ENCODE measurements around the gene CD180.

Gene CD180

DNA sequence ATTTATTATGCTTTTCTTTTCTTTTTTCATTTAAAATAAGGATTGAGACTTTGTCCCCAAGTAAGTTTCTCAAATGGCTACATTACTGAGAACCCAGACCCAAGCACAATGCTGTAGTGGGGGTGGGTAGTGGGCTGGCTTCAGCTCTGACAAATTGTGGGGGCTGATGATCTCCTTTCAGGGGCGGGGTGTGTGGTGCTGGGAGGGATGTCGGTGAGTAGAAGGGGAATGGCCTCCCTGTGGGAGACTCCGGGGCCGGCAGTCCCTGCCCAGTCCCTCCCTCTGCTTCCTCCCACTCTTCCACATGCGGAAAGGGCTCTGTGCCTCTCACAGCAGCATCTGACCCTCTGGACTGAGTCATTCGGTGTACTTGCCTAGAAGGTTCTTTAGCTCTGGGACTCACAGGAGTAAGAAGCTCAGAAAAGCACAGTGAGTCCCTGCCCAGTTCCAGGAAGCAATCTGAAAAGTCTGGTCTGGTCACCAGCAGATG is 14.3 kb downstream of the CD180 start:
- no peak for TF ChIP-seq REST (IDR thresholded peaks at IDR 0.05; ENCODE audit: insufficient read depth in 1 of 2, low read depth in 2 of 2, low read length in 2 of 2)

DNA sequence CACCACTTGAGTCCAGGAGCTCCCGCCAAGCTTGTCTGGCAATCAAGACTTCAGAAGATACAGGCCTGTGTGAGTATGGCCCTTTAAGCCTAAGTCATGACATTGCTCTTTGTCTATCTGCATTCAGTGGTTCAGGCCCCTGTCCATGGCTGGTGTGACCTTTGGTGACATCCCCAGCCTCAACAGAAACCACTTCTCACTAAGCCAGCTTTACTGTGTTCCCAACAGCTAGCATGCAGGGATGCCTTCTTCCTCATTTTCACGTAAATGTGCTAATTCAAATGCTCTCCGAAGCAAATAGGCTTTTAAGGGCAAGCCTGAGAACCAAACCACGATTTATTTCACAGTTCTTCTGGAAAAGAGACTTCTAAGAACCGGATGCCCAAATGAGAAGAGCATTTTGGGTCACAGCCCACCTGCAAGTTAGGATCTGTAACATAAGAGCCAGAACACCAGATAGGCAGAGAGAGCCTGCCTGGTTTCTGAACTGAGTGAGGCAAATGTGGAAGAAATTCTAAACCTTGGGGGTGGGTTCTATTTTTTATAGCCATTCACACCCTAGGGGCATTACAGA is 14.9 kb downstream of the CD180 start:
- TF ChIP-seq TAF1 (IDR thresholded peaks at IDR 0.05; ENCODE audit: borderline replicate concordance, insufficient read depth, low read length) (no peak), POLR2AphosphoS5 (IDR thresholded peaks at IDR 0.05; ENCODE audit: low read depth, low read length) (no peak), REST (IDR thresholded peaks at IDR 0.05; ENCODE audit: insufficient read depth in 1 of 2, low read depth in 2 of 2, low read length in 2 of 2) (no peak), SIN3A (IDR thresholded peaks at IDR 0.05; ENCODE audit: borderline replicate concordance, insufficient read depth, low read length) (no peak), FOXP2 (optimal IDR thresholded peaks at IDR 0.05; ENCODE audit: borderline replicate concordance, extremely low read depth, extremely low read length, insufficient read depth) (no peak)

DNA sequence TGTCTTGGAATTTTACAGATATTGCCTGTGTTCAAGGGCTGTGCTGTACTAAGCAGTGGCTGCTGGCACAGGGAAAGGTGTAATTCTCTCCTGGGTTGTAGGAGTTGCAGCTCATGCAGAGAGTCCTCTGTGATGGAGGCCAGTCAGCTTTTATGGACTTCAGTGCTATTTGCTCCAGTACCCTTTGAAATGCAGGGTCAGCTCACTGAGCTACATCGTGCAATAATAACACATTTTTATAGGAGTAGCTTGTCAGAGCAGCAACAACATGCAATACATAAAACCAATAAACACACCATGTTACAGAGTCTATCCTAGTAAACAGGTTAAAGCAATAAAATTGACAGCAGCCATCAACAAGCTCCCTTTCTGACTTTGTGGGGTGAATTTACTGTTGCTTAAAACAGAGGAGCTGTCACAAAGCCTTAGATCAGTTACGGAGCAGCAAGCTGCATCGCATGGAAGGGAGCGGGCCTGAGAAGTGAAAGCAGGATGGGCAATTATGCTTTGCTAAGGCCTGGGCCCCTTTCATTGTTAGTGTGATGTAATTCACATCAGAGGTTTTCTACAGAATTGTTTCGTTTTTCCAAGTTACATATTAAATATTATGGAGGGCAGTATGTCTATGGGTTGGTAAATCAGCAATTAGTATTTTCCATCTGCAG is 16.8 kb downstream of the CD180 start:
- TF ChIP-seq SIN3A (IDR thresholded peaks at IDR 0.05; ENCODE audit: borderline replicate concordance, insufficient read depth, low read length): no peak

GRCh38 chr5:67178966-67179365 is 17.6 kb downstream of the CD180 start:
- no peak for TF ChIP-seq SIN3A (IDR thresholded peaks at IDR 0.05; ENCODE audit: borderline replicate concordance, insufficient read depth, low read length)
- TF ChIP-seq REST (IDR thresholded peaks at IDR 0.05; ENCODE audit: insufficient read depth in 1 of 2, low read depth in 2 of 2, low read length in 2 of 2): no peak
- no peak for TF ChIP-seq TAF1 (IDR thresholded peaks at IDR 0.05; ENCODE audit: borderline replicate concordance, insufficient read depth, low read length)
- no peak for TF ChIP-seq POLR2AphosphoS5 (IDR thresholded peaks at IDR 0.05; ENCODE audit: low read depth, low read length)
- TF ChIP-seq FOXP2 (optimal IDR thresholded peaks at IDR 0.05; ENCODE audit: borderline replicate concordance, extremely low read depth, extremely low read length, insufficient read depth): no peak

DNA sequence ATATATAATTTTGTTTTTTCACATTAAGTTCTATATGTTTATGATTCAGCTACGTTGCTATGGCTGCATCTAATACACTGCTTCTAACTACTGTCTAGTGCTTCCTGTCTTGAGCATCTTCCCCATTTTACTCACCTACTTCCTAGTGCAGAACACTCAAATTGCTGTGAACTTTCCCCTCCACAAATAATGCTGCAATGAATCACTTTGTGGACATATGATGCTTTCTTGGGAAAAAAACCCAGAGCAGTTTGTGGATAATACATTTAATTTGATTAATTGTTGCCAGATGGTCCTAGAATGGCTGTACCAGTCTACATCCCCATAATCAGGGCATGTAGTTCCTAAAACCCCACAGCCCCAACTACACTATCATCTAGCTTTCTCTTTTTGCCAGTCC is 18.5 kb downstream of the CD180 start:
- TF ChIP-seq REST (IDR thresholded peaks at IDR 0.05; ENCODE audit: insufficient read depth in 1 of 2, low read depth in 2 of 2, low read length in 2 of 2) (no peak), POLR2AphosphoS5 (IDR thresholded peaks at IDR 0.05; ENCODE audit: low read depth, low read length) (no peak), SIN3A (IDR thresholded peaks at IDR 0.05; ENCODE audit: borderline replicate concordance, insufficient read depth, low read length) (no peak), FOXP2 (optimal IDR thresholded peaks at IDR 0.05; ENCODE audit: borderline replicate concordance, extremely low read depth, extremely low read length, insufficient read depth) (no peak), TAF1 (IDR thresholded peaks at IDR 0.05; ENCODE audit: borderline replicate concordance, insufficient read depth, low read length) (no peak)
